NCI-H2107 treated with DMSO at 0.1 percent for 48 hours (cell line): ENCODE measurements around the gene MRGPRE.

Experiments
- DNase-seq: peaks from one replicate; lab custom pipeline; 2025; ENCODE audit not compliant: unreplicated experiment; lab: John Stamatoyannopoulos, UW

Gene MRGPRE

DNA sequence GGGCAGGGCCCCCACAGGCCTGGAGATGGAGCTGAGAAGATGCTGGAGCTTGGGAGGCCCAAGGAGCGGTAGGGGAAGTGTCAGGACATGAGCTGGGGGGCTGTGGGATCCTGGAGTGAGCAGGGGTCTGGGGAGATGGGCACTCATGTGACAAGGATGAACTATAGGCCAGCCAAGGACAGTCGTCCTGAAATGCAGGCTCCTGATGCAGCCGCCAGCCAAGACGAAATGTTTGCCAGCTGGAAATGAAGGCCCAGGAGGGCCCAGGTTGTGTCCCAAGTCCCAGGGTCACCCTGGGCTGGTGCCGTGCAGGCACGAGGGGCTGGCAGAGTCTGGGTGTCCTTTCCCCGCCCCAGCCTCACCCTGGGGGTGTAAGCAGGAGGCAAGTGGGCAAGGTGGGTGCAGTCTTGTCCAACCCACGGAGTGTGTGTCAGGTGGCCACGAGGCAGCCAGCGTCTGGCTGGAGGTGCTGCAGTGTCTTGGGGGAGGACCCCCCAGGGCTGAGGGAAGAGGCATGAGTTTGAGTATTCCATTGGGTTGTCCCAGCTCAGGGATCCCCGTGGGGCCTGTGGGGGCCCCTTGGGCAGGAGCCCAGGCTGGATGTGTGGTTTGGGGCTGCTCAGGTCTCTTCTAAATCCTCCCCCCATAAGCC lies 35.0 kb downstream of the MRGPRE start:
- no peak for DNase-seq

DNA sequence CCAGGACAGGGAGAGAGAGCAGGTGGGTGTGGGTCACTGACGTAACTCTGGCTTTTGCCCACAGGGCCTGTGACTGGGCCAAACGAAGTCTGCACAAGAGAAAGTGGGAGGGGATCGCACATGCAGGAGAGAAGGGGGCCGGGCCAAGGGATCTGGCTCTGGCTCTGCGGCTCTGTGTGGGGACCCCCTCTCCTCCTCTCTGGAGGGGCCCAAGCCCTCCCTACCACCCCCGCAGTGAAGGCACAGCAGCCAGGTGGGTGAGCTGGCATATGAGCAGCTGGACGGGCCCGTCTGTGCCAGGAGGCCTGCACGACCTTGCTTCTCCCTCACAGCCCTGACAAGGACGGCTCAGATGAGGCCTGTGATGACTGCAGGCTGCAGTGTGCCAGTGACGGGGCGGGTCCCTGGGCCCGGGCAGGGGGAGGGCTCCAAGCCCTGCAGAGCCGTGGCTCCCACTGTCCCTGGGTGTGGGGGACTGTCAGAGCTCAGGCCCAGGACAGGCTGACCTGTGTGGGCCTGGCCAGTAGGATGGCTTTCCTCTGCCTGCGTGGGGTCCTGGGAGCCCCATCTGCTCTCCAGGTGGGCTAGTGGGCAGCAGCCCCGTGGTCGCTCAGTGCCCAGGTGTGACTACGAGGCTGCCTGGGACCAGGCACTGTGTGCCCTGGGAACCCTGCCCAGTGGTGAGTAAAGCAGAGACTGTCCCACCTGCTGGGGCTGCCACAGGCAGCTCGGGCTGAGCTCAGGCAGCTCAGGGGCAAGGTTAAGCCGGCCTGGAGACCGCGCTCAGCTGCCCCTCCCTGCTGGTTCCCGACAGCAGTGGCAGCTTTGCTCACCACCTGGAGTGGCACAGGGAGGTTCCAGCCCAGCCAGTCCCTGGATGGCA lies 35.8 kb downstream of the MRGPRE start:
- no peak for DNase-seq

DNA sequence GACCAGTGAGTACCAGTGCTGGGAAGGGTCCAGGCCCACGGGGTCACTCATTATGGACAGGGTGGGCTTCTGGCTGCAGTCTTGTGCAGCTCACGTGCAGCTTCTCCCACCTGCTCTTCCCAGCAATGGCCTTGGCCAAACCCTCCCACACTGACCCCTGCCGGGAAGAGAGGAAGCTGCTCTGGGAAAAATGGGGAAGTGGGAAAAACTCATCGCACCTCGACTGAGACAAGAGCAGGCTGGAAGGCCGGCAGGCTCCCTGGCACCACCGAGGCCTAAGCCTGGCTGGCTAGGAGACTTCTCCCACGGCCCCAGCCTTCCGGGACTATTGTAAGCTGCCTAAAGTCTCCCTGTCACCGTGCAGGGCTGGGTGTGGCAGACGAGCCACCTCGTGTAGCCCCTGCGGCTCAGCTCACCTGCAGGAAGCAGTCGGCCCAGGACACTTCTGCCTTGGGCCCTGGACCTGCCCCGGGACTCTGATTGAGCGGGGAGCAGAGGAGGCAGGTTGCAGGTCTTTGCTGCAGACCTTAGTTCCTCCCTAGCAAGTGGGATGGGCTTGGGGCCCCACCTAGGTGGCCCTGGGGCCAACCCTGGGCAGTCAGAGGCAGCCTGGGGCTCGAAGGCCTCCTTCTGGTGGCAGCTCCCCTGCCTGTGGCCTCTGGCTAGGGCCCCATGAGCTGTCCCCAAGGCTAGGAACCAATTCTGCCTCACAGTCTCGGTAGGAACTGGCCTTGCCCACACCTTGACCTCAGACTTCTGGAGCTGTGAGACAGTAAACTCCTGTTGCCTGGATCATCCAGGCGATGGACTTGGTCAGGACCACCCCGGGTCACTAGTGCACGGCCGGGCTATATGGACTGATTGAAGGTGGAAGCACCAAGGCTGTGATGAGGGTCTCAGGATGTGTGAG lies 36.7 kb downstream of the MRGPRE start:
- no peak for DNase-seq

- no peak for DNase-seq
Observed at GRCh38 chr11:3194016-3194816, 38.0 kb downstream of the MRGPRE start.

GRCh38 chr11:3193373-3194015 lies 38.7 kb downstream of the MRGPRE start:
- DNase-seq: no peak

DNA sequence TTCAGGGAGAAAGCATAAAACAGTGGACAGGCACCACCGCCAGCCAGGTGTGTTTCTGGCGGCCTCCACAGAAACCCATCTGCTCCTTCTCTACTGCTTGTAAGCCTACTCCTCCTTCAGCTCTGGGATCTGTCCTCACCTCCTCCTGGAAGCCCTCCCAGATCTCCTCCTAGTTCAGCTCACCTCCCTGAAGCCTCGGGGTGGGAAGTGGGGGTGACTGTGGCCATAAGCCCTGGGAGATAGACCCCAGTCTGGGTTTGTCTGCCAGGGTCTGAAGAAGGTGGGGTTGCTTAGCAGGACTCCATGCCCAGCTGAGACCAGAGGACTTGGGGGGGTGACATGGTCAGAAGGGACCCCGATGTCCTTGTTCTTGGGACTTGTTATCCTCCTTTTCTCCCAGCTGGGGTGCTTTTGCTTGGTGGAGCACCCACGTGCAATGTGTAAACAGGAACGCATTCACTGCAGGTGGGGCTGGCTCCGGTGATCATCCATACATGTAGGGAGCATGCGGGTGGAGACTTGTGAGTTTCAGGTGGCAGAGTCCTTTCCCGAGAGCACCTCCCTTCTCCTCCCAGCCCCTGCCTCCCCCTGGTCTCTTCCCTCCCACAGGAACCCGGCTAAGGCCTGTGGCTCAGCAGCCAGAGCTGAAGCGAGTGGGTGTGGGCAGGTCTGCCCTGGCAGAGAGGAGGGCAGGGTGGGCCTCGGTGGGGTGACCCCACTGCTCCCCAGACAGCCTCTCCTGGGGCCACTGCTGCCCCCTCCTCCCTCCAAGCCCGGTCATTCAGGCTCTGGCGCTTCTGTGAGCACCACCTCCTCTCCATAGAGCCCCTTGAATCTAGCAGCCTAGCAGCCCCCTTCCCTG lies 39.5 kb downstream of the MRGPRE start:
- no peak for DNase-seq

DNA sequence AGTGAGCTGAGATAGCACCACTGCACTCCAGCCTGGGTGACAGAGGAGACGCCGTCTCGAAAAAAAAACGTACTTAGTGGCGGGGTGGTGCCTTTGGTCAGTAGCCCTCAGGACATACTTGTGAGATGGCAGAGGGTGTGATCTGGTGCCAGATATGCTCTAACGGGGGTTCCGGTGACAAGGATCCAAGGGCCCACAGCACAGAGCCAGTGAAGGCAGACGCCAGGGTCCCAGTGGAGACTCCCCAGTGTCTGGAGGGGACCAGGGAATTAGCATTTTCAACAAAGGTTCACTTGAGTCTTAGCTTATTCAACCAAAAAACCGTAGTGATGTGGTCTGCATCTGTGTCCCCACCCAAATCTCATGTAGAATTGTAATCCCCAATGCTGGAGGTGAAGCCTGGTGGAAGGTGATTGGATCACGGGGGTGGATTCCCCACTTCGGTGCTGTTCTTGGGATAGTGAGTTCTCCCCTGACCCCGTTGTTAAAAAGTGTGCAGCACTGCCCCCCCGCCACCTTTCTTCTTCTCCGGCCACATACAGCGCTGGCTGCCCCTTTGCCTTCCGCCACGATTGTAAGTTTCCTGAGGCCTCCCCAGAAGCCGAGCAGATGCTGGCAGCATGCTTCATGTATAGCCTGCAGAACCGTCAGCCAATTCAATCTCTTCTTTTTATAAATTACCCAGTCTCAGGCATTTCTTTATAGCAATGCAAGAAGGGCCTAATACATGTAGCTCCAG lies 40.5 kb downstream of the MRGPRE start:
- DNase-seq: no peak

DNA sequence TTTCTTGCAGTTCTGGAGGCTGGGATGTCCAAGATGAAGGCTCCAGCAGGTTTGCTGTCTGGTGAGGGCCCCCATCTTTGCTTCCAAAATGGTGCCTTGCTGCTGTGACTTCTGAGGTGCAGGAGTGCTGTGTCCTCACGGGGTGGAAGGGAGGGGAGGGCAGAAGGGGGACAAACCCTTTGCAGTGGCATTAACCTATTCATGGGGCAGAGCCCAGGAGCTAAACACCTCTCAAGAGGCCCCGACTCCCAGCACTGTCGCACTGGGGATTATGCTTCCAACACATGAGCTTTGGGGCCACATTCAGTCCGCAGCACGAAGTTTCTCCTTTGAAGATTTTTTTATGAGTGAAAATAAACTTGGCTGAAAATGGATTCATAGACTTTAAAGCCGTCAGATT lies 41.6 kb downstream of the MRGPRE start:
- DNase-seq: no peak

GRCh38 chr11:3189886-3190583 lies 42.2 kb downstream of the MRGPRE start:
- DNase-seq: no peak

DNA sequence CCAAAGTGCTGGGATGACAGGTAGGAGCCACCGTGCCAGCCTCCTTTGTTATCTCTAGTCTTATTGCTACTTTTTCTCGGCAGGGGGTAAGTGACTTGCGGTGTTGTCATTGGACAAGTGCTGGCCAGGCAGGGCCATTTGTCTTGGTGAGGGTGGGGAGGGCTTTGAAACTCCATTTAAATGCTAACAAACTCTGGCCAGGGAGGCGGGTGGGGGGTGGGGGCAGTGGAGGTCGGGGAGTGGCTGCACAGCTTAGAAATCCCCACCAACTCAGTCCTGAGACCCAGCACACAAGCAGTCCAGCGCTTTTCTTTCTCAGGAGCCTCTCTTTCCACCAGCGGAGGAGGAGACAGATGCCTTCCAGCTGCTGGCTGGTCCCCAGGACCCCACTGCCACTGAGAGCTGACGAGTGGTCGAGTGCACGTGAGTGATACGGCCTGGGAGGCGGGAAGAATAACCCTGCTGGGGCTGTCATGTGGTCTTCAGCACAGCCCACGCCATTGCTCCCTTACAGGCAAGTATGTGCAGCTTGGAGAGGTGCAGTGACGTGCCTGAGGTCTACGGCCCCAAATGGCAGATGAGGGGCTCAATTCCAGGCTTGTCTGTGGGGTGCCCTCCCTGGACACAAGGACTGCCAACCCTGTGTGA lies 42.9 kb downstream of the MRGPRE start:
- no peak for DNase-seq

DNA sequence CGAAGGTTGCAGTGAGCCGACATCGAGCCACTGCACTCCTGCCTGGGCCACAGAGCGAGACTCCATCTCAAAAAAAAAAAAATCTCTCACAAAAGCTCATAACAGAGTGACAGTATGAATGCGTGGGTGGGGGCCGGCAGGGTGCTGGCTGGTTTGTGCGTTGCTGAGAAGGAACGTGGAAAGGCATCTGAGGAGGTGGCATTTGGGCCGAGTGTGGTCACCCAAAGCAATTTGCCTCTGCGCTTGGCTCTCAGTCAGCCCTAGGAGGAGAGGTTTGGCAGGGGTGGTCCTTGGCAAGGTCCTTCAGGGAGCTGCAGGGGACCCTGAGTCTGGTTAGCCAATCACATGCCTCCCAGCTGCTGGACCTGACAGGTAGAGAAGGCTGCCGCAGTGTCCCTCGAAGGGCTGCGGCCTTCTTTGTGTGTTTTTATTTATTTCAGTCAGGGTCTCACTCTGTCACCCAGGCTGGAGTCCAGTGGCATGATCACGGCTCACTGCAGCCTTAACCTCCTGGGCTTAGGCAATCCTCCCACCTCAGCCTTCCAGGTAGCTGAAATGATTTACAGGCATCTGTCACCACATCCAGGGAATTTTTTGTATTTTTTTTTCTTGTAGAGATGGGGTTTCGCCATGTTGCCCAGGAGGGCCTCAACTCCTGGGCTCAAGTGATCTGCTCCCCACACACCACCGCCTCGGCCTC lies 43.6 kb downstream of the MRGPRE start:
- no peak for DNase-seq

- DNase-seq: no peak
Observed at GRCh38 chr11:3186166-3186953, 45.9 kb downstream of the MRGPRE start.

- no peak for DNase-seq
Observed at GRCh38 chr11:3184732-3185347, 47.4 kb downstream of the MRGPRE start.

DNA sequence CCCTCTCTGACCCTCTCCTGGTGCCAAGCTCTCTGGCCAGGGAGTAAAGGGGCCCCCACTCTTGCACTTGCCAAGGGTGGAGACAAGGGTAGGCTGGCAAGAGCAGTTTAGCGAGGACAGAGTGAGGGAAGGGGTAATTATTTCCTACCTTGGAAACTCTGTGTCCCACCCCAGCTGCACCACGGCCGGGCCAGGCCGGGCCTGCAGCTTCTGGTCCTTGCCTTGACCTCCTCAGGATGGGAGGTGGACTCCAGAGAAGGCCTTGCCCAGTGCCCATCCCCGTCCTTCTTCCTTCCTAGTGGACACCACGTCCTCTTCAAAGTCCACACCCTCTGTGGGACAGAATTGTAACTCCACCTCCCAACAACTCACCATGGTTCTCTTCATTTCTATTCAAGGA lies 48.7 kb downstream of the MRGPRE start:
- no peak for DNase-seq

DNA sequence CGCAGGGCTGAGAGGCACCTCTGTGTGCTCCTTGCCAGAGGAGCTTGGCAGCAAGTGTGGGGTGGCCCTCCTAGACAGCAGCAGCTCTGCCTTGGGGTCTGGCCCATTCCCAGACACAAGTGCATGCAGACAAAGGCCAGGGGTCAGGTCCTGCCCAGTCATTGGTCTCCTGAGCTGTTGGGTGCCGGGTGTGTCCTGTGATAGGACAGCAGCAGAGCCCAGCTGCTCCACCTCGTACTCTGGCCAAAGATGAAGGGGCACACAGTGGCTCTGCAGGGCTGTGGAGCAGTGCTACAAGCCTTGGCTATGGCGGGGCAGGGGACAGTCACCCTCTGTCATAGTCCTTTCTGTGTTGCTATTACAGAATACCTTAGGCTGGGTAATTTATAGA lies 49.8 kb downstream of the MRGPRE start:
- DNase-seq: no peak
